ENCODE data around the gene PES1.

PES1 gene

GRCh38 chr22:30615543-30615954 lies 23.8 kb upstream of the PES1 start:
- no peak for TF ChIP-seq EP300 (IDR thresholded peaks at IDR 0.05; ENCODE audit: borderline replicate concordance)

DNA sequence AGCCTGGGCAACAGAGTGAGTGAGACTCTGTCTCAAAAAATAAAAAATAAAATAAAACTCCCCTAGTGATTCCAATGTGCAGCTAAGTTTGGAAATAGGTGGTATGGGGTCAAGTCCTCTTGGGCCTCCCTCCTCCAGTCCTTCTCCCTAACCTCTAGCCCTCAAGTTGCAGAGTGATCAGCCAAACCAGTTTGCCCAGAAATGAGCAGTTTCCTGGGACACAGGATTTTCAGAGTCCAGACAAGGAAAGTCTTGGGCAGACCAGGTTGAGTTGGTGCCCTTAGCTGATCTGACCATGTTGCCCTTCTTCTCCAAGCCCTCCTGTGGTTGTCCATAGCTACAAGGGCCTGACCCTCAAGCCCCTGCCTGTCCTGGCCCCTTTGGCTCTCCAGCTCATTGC lies 23.2 kb upstream of the PES1 start:
- TF ChIP-seq, protein P1, sequence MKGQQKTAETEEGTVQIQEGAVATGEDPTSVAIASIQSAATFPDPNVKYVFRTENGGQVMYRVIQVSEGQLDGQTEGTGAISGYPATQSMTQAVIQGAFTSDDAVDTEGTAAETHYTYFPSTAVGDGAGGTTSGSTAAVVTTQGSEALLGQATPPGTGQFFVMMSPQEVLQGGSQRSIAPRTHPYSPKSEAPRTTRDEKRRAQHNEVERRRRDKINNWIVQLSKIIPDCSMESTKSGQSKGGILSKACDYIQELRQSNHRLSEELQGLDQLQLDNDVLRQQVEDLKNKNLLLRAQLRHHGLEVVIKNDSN (IDR thresholded peaks at IDR 0.05) = no peak
- no peak for TF ChIP-seq RAD21 (IDR thresholded peaks at IDR 0.05; ENCODE audit: low read depth)
- TF ChIP-seq NFIC (IDR thresholded peaks at IDR 0.05) = no peak

GRCh38 chr22:30614268-30614667 lies 22.6 kb upstream of the PES1 start:
- no peak for TF ChIP-seq CEBPB (IDR thresholded peaks at IDR 0.05)
- no peak for TF ChIP-seq ZBTB7A (IDR thresholded peaks at IDR 0.05; ENCODE audit: low read depth)
- no peak for TF ChIP-seq CREB1 (IDR thresholded peaks at IDR 0.05; ENCODE audit: low read depth)
- TF ChIP-seq TEAD4 (IDR thresholded peaks at IDR 0.05) = no peak
- TF ChIP-seq EP300 (IDR thresholded peaks at IDR 0.05; ENCODE audit: borderline replicate concordance) = no peak
- no peak for TF ChIP-seq TAF1 (IDR thresholded peaks at IDR 0.05; ENCODE audit: low read depth)
- TF ChIP-seq EGR1 (IDR thresholded peaks at IDR 0.05) = no peak
- no peak for TF ChIP-seq NFIC (IDR thresholded peaks at IDR 0.05)
- TF ChIP-seq, protein P1 (IDR thresholded peaks at IDR 0.05) = no peak
- no peak for TF ChIP-seq TCF12 (IDR thresholded peaks at IDR 0.05; ENCODE audit: low read depth)
- TF ChIP-seq, protein P2, sequence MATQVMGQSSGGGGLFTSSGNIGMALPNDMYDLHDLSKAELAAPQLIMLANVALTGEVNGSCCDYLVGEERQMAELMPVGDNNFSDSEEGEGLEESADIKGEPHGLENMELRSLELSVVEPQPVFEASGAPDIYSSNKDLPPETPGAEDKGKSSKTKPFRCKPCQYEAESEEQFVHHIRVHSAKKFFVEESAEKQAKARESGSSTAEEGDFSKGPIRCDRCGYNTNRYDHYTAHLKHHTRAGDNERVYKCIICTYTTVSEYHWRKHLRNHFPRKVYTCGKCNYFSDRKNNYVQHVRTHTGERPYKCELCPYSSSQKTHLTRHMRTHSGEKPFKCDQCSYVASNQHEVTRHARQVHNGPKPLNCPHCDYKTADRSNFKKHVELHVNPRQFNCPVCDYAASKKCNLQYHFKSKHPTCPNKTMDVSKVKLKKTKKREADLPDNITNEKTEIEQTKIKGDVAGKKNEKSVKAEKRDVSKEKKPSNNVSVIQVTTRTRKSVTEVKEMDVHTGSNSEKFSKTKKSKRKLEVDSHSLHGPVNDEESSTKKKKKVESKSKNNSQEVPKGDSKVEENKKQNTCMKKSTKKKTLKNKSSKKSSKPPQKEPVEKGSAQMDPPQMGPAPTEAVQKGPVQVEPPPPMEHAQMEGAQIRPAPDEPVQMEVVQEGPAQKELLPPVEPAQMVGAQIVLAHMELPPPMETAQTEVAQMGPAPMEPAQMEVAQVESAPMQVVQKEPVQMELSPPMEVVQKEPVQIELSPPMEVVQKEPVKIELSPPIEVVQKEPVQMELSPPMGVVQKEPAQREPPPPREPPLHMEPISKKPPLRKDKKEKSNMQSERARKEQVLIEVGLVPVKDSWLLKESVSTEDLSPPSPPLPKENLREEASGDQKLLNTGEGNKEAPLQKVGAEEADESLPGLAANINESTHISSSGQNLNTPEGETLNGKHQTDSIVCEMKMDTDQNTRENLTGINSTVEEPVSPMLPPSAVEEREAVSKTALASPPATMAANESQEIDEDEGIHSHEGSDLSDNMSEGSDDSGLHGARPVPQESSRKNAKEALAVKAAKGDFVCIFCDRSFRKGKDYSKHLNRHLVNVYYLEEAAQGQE (IDR thresholded peaks at IDR 0.05; ENCODE audit: low read depth) = no peak
- TF ChIP-seq MAX (IDR thresholded peaks at IDR 0.05) = no peak
- TF ChIP-seq YY1 (IDR thresholded peaks at IDR 0.05; ENCODE audit: low read depth) = no peak
- no peak for TF ChIP-seq RAD21 (IDR thresholded peaks at IDR 0.05; ENCODE audit: low read depth)

- no peak for TF ChIP-seq MAX (IDR thresholded peaks at IDR 0.05)
- TF ChIP-seq, protein P1 (IDR thresholded peaks at IDR 0.05) = no peak
- TF ChIP-seq TAF1 (IDR thresholded peaks at IDR 0.05; ENCODE audit: low read depth) = no peak
- no peak for TF ChIP-seq CEBPB (IDR thresholded peaks at IDR 0.05)
- TF ChIP-seq TCF12 (IDR thresholded peaks at IDR 0.05; ENCODE audit: low read depth) = no peak
- no peak for TF ChIP-seq RAD21 (IDR thresholded peaks at IDR 0.05; ENCODE audit: low read depth)
- TF ChIP-seq YY1 (IDR thresholded peaks at IDR 0.05; ENCODE audit: low read depth) = no peak
- no peak for TF ChIP-seq TEAD4 (IDR thresholded peaks at IDR 0.05)
- no peak for TF ChIP-seq EGR1 (IDR thresholded peaks at IDR 0.05)
- TF ChIP-seq ZBTB7A (IDR thresholded peaks at IDR 0.05; ENCODE audit: low read depth) = no peak
- TF ChIP-seq, protein P2 (IDR thresholded peaks at IDR 0.05; ENCODE audit: low read depth) = no peak
- no peak for TF ChIP-seq NFIC (IDR thresholded peaks at IDR 0.05)
- no peak for TF ChIP-seq FOXM1 (IDR thresholded peaks at IDR 0.05; ENCODE audit: borderline replicate concordance, low read depth)
- no peak for TF ChIP-seq EP300 (IDR thresholded peaks at IDR 0.05; ENCODE audit: borderline replicate concordance)
- TF ChIP-seq CREB1 (IDR thresholded peaks at IDR 0.05; ENCODE audit: low read depth) = no peak
Observed at GRCh38 chr22:30612789-30613188, 21.1 kb upstream of the PES1 start.

DNA sequence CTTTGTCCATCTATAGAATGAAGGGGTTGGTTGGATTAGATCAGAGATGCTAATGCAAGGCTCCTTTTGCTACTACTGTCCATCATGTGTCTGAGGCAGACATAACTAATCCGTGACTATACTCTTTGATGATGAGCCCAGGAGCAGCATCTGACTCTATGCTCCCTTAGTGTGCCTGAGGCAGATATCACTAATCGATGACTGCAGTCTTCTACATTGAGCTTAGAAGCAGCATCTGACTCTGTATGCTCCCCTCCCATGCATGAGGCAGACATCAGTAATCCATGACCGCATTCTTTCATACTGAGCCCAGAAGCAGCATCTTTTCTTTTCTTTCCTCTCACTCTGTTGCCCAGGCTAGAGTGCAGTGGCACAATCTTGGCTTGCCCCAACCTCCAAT lies 19.5 kb upstream of the PES1 start:
- TF ChIP-seq EP300 (IDR thresholded peaks at IDR 0.05; ENCODE audit: borderline replicate concordance) (no peak), ZBTB7A (IDR thresholded peaks at IDR 0.05; ENCODE audit: low read depth) (no peak)
- TF ChIP-seq, protein P2 (IDR thresholded peaks at IDR 0.05; ENCODE audit: low read depth) = no peak

Data from Ishikawa (cell line).